Kidney epithelial cell (primary cell): ENCODE measurements around the gene S100A10. TPM values are rescaled to one million over a fixed set of nuclear protein-coding genes. Genes with fewer than 3 reads are reported as not detected.
A peak's percentile ranks its signal among the peaks of the same experiment; 100 is the strongest.

Source experiments
- DNase-seq: peaks from one replicate; pipeline ENCODE4 v3.0.0-alpha.2; 2010; ENCODE audit warnings: low read depth
- H3K27me3 ChIP-seq: 2 replicates; pipeline ENCODE4 v1.6.0; 2011; ENCODE audit warnings: low read length; ENCODE audit not compliant: control insufficient read depth, insufficient read depth
- H3K36me3 ChIP-seq: 2 replicates; pipeline ENCODE4 v1.5.1; 2011; ENCODE audit warnings: low read length; ENCODE audit not compliant: control insufficient read depth, insufficient read depth
- H3K4me3 ChIP-seq: 2 replicates; pipeline ENCODE4 v1.5.1; 2011; ENCODE audit warnings: low read depth, mild to moderate bottlenecking, control low read depth, low read length
- CTCF ChIP-seq: IDR thresholded peaks from 2 replicates; pipeline ENCODE4 v1.5.1; 2011; ENCODE audit warnings: mild to moderate bottlenecking, moderate library complexity, low read length, control low read depth, inconsistent platforms; ENCODE audit not compliant: insufficient read depth, poor library complexity, severe bottlenecking
- total RNA-seq: library from RNA; depleted of rRNA; stranded (reverse); fragments of >200 nt; gene quantifications from 2 replicates; pipeline ENCODE4 v1.2.3, GENCODE V29; 2015

The S100A10 gene
- total RNA-seq, 1 donor from 2014 or later: 230 TPM

- Histone ChIP-seq H3K27me3 (no peaks in the 10 kb centered on the region), H3K36me3 (no peaks in the 10 kb centered on the region), H3K4me3 (no peak overlapping the region)
- peak; percentile 82 for DNase-seq
- no peak for TF ChIP-seq CTCF
Measured at GRCh38 chr1:151994956-151995355, 1.3 kb upstream of the S100A10 start.

GRCh38 chr1:151993084-151993733 is 450 bp downstream of the S100A10 start:
- TF ChIP-seq CTCF: no peak
- Histone ChIP-seq H3K4me3 (peak overlapping the region; percentile 85), H3K27me3 (no peaks in the 10 kb centered on the region), H3K36me3 (no peaks in the 10 kb centered on the region)
- no peak for DNase-seq

GRCh38 chr1:151992303-151993083 is 1.2 kb downstream of the S100A10 start:
- H3K4me3 ChIP-seq: peak overlapping the region; percentile 85
- no peak for TF ChIP-seq CTCF
- no peaks in the 10 kb centered on the region for H3K36me3 ChIP-seq
- peak; percentile 95 for DNase-seq
- H3K27me3 ChIP-seq: no peaks in the 10 kb centered on the region

- no peaks in the 10 kb centered on the region for H3K36me3 ChIP-seq
- H3K4me3 ChIP-seq: peak overlapping the region; percentile 85
- no peaks in the 10 kb centered on the region for H3K27me3 ChIP-seq
- no peak for DNase-seq
- no peak for TF ChIP-seq CTCF
Measured at GRCh38 chr1:151991663-151992302, 1.9 kb downstream of the S100A10 start.

GRCh38 chr1:151990856-151991198 is 2.8 kb downstream of the S100A10 start:
- TF ChIP-seq CTCF: no peak
- peaks cover under 1% of the 10 kb centered on the region for H3K36me3 ChIP-seq
- no peak for DNase-seq
- H3K27me3 ChIP-seq: no peaks in the 10 kb centered on the region
- peak overlapping the region; percentile 85 for H3K4me3 ChIP-seq
